ENCODE data around the gene YIPF1.
"Not testable (repeated sequence)": the region's sequence is repeated elsewhere in the genome, so short reads cannot be mapped to it uniquely, and the experiment has no call there.

YIPF1 gene

DNA sequence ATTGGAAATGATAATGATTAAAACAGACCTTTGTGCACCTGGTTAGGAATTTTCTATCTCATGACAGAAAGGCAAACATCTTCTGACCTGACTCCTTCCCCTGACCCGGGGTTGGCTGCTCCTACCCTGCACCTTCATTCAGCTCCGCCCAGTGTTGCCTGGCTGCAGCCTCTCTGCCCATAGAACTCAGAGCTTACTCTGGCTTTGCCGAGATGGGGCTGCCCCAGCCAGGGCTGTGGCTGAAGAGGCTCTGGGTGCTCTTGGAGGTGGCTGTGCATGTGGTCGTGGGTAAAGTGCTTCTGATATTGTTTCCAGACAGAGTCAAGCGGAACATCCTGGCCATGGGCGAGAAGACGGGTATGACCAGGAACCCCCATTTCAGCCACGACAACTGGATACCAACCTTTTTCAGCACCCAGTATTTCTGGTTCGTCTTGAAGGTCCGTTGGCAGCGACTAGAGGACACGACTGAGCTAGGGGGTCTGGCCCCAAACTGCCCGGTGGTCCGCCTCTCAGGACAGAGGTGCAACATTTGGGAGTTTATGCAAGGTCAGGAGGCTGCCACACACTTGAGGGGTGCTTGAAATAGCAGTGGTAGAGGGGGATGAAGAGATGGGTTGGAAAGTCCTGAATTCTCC is 4.5 kb upstream of the YIPF1 start, which contains the start of gene DIO1:
TSS of gene DIO1 (plus strand) at position 189 of the 638 bp plus-strand sequence. CDS start at position 213, 24 bp downstream.
- FAIRE-seq: no peak

DNA sequence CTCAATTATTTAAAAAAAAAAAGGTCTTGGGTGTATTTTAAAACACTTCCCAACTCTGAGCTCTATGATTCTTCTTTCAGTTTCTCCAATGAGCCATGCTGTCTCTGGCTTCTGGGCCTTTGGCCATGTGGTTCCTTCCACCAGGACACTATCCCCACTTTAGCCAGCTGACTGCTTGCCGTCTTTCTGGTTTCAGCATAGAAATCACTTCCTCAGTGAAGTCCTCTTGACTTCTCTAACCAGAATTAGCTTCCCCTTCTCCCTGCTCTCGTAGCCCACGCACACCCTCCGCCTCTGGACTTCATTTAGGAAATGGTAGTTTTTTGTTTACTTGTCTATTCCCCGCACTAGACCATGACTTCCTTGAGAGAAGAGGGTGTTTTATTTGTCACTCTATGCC is 3.3 kb upstream of the YIPF1 start:
- no peak for FAIRE-seq

GRCh38 chr1:53891678-53892077 is 2.1 kb upstream of the YIPF1 start:
- no peak for FAIRE-seq

DNA sequence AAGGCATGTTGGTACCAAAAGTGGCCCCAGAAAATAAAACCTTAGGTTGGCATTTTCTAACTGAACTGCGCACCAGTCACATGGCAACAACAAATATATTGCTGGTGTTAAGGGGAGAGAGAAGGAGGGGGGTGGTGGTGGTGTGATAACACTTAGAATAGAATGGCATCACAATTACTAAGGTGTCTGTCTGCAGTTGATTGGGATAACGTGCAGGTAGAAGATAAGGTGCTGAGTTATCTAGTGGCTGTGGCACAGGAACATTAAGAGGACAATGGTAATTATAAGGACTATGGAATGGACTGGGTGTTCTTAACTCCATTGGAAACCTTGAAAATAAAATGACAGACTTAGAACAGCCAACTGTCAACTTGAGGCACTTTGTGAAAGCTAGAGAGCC is 1.4 kb upstream of the YIPF1 start:
- FAIRE-seq: no peak

DNA sequence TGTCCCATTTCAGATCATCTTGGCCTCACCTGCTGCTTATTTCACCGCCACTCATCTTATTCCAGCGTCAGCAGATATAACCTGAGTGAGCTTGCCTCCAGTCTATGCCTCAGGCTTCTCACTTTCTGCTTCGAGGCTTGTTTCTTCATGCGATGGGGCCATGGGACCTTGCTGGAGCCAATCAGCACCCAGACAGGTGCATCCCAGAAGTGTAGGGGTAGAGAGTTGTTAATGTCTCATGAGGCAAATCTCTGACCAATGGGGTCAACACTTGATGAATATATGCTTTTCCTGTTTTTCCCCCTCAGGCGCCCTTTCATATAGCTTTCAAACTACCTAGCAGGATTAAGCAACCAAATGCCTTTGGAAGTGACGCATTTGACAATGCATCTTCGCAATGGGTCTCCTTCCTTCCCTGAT is 935 bp upstream of the YIPF1 start:
- FAIRE-seq: no peak

DNA sequence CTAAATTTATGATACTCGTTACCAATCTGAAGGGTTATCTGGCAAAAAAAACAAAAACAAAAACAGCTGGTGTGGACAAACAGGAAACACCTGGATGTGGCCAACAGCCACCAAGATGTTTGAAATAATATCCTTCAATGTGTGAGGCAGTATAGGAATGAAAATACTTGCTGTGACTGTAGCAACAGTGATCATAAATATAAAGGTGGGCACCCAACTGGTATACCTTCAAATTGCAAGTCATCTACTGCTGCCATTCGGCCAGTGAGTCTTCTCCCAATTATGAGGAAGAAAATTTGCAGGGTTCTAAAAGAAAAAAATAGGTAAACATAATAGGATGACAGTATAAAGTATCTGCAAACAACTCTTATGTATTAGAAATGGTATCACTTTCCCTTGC is 916 bp downstream of the YIPF1 start:
- FAIRE-seq: no peak

DNA sequence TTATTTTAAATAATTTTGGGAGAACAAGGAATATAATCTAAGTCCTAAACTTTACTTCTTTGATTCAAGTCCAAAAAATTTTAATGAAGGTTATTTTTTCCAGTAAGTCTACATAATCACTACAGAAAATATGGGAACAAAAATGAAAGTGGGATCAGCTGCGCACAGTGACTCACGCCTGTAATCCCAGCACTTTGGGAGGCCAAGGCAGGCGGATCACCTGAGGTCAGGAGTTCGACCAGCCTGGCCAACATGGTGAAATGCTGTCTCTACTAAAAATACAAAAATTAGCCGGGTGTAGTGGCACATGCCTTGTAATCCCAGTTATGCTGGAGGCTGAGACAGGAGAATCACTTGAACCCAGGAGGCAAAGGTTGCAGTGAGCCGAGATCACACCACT is 6.0 kb downstream of the YIPF1 start:
- FAIRE-seq: not testable (repeated sequence)

GRCh38 chr1:53881853-53882252 is 7.7 kb downstream of the YIPF1 start:
- FAIRE-seq: not testable (repeated sequence)

DNA sequence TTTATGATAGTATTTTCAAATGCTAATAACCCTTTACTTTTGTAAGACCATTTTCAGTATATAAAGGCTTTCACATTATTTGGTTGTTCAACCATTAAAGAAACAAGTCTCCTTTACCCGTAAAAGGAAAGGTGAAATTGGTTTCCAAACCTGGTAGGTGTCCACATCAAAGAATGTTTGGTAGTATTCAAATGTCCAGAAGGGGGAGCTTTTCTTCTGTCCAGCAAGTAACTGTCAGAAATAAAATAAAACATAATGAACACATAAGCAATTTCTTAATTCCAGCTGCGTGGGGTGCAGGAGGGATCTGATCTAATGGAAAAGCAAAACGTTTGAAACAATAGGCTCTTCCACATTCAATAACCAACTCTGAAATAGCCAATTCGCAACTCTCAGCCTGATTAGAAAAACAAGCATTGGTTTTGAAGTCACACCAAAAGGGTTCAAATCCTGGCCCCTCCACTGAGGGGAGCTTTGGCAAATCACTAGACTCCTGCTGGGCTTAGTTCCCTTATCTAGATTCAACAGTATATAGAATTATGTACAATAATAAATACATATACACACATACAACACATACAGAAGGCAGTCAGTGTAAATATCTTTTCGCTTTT is 11.0 kb downstream of the YIPF1 start:
- FAIRE-seq: peak; percentile 91

- not testable (repeated sequence) for FAIRE-seq
Observed at GRCh38 chr1:53875150-53875549, 14.4 kb downstream of the YIPF1 start.

GRCh38 chr1:53871773-53872484 is 17.7 kb downstream of the YIPF1 start:
- no peak for FAIRE-seq

DNA sequence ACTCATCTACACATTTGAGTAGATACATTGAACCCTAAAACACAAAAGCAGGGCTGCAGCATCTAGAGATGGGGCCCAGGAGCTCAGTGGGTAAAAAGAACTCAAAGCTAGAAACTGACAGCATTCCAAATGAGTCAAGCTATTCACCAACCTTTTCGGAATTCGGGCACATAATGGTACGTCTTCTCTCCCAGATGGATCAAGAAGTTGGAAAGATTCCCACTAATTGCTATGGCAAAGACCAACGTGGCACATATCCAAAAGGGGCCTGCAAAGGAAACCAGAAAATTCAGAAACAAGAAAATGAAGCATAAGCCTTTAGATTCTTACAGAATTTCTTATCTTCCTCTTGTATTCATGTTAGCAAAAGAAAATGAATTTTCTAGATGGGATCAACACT is 18.4 kb downstream of the YIPF1 start:
- no peak for FAIRE-seq

- no peak for FAIRE-seq
Observed at GRCh38 chr1:53869454-53870117, 20.0 kb downstream of the YIPF1 start.

DNA sequence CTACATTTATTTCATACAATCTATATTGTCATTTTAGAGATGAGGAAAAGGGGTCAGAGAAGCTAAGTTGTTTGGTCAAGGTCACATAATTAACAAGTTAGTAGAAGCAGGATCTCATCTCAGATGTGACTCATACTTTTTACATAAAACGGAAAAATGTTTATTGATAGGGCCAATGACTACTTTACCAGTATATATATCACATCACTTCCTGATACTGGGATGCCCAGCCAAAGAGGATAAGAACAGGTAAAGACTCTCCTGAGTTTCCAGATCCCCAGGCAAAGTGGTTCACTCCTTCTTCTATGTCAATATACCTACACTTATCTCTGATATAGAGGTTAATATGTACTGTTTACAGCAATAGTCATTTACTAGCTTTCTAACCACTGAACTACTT is 21.0 kb downstream of the YIPF1 start:
- no peak for FAIRE-seq

GRCh38 chr1:53862507-53862906 is 27.1 kb downstream of the YIPF1 start:
- FAIRE-seq: no peak

GRCh38 chr1:53860967-53861411 is 28.6 kb downstream of the YIPF1 start:
- FAIRE-seq: peak; percentile 87

GRCh38 chr1:53851571-53852285 is 37.9 kb downstream of the YIPF1 start:
- no peak for FAIRE-seq

GRCh38 chr1:53850082-53850673 is 39.4 kb downstream of the YIPF1 start:
- FAIRE-seq: no peak

- no peak for FAIRE-seq
Observed at GRCh38 chr1:53847980-53848379, 41.6 kb downstream of the YIPF1 start.

DNA sequence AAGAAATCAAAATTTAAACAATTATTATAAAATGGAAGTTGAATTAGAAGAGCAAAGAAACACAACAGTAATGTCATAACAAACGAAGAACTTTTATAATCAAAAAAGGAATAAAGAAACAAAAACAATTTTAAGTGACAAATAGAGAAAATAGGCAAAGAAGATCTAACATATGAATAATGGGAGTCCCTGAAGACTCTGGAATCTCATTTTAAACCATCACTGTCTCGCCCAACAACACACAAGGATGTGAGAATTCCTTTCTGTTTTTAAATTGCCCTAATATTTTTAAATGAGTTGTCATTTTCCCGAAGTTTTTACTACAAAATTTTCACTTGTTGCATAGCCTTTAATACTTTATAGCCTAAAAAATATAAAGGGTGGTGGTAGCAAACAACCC is 47.2 kb downstream of the YIPF1 start:
- FAIRE-seq: peak; percentile 31

GRCh38 chr1:53838654-53838974 is 51.0 kb downstream of the YIPF1 start:
- FAIRE-seq: no peak

GRCh38 chr1:53837924-53838653 is 51.5 kb downstream of the YIPF1 start, which contains the start of gene NDC1:
NDC1 (minus strand) TSS chr1:53838296; CDS start chr1:53838261, 35 bp downstream.
- FAIRE-seq: peak; percentile 96
